ENCODE results near the gene PLEKHB2. TPM values are rescaled to one million over a fixed set of nuclear protein-coding genes. Genes with fewer than 3 reads are reported as not detected.
"Not testable (repeated sequence)": the region's sequence is repeated elsewhere in the genome, so short reads cannot be mapped to it uniquely, and the experiment has no call there.

PLEKHB2 gene
- total and polyA plus RNA-seq, 8 donors = 7.8 to 28.3 (median 18.4) TPM

- WGBS, 2 donors = 95 to 96% methylated on average over 4 of the region's 4 CpGs
- Histone ChIP-seq H3K36me3 (peaks cover 0 to 38% (median 0%) of the 10 kb centered on the region in 3 donors), H3K9me3 (no peaks in the 10 kb centered on the region), H3K27ac (no peak overlapping the region), H3K27me3 (no peaks in the 10 kb centered on the region), H3K4me1 (peaks cover 0 to 17% (median 12%) of the 10 kb centered on the region in 3 donors), H3K4me3 (no peak overlapping the region)
- no peak for TF ChIP-seq CTCF (IDR thresholded peaks at IDR 0.05)
- intact Hi-C loops (cut with DNase I) = no loop called here
- DNase-seq (no peak), FAIRE-seq (no peak), ATAC-seq (no peak)
These were observed 46.2 kb upstream of the PLEKHB2 start for GRCh38 chr2:131058920-131059319.

DNA sequence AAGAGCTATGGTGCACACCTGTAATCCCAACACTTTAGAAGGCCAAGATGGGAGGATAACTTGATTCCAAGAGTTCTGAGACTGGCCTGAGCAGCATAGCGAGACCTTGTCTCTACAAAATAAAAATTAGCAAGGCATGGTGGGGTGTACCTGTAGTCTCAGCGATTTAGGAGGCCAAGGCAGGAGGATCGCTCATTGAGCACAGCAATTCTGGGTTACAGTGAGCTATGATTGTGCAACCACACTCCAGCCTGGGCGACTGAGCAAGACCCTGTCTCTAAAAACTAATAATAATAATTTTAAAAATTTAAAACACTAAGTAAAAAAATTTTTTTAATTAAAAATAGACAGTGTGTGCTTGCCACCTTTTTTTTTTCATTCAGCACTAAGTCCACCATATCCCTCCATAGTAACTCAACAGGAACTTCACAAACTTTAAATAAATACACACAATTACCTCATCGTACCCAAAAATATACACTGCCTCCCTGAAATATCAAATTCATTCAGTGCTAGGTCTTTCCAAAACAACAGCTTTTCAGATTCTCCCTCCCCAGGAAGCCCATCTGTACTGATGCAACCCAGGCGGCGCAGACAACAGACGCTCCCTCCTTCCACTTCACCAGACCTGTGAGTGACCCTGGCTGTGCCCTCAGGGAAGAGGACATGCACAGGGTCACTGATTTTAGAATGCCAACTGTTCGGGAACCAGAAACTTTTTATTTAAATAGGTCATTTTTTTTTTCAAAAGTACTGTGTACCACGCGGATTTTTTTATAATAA is 41.4 kb upstream of the PLEKHB2 start:
- H3K9me3 ChIP-seq = no peaks in the 10 kb centered on the region
- WGBS, 2 donors = 89 to 91% methylated on average over 11 of the region's 11 CpGs
- no peak for ATAC-seq
- no peaks in the 10 kb centered on the region for H3K27me3 ChIP-seq
- no peak for DNase-seq
- intact Hi-C loops (cut with DNase I) = no loop called here
- H3K36me3 ChIP-seq = peaks cover 0 to 33% (median 0%) of the 10 kb centered on the region in 3 donors
- H3K4me1 ChIP-seq = peaks cover 0 to 12% (median 5%) of the 10 kb centered on the region in 3 donors
- no peak for FAIRE-seq
- TF ChIP-seq CTCF (IDR thresholded peaks at IDR 0.05) = no peak
- no peak overlapping the region for H3K4me3 ChIP-seq
- no peak overlapping the region for H3K27ac ChIP-seq

- no peak for TF ChIP-seq CTCF (IDR thresholded peaks at IDR 0.05)
- FAIRE-seq = no peak
- Histone ChIP-seq H3K27me3 (no peaks in the 10 kb centered on the region), H3K27ac (no peak overlapping the region), H3K4me3 (no peak overlapping the region), H3K4me1 (peaks cover 0 to 12% (median 5%) of the 10 kb centered on the region in 3 donors), H3K9me3 (no peaks in the 10 kb centered on the region), H3K36me3 (peaks cover 0 to 38% (median 0%) of the 10 kb centered on the region in 3 donors)
- peak in 1 of 4 donors; percentile 33 for ATAC-seq
- intact Hi-C loops (cut with DNase I) = no loop called here
- 66 to 69% methylated on average over 14 of the region's 14 CpGs for WGBS, 2 donors
- no peak for DNase-seq
These were observed 40.3 kb upstream of the PLEKHB2 start for GRCh38 chr2:131064589-131065512.

DNA sequence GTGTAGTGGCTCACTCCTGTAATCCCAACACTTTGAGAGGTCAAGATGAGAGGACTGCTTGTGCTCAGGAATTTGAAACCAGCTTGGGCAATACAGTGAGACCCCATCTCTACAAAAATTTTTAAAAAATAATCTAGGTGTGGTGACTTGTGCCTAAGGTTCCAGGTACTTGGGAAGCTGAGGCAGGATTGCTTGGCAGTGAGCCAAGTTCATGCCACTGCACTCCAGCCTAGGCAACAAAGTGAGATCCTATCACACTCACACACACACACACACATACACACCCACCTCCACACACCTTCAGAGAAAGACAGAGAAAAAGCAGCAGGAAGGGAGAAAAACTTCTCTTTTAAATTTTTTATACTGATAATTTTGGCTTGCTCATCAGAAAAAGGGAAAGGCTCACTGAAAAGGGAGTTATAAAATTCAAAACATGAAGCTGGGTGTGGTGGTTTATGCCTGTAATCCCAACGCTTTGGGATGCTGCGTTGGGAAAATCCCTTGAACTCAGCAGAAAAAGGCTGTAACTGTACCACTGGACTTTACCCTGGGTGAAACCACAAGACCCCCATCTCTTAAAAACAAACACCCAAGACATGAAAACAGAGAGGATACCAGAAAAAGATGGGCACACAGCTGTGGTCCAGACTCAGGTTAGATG is 37.5 kb upstream of the PLEKHB2 start:
- no peak for ATAC-seq
- Histone ChIP-seq H3K27ac (no peak overlapping the region), H3K36me3 (peaks cover 0 to 52% (median 0%) of the 10 kb centered on the region in 3 donors), H3K4me1 (peaks cover 0 to 4% (median 0%) of the 10 kb centered on the region in 3 donors), H3K9me3 (no peaks in the 10 kb centered on the region), H3K4me3 (no peak overlapping the region), H3K27me3 (no peaks in the 10 kb centered on the region)
- FAIRE-seq = no peak
- TF ChIP-seq CTCF (IDR thresholded peaks at IDR 0.05) = no peak
- no peak for DNase-seq
- WGBS, 2 donors = 71 to 72% methylated on average over 2 of the region's 2 CpGs
- intact Hi-C loops (cut with DNase I) = no loop called here

DNA sequence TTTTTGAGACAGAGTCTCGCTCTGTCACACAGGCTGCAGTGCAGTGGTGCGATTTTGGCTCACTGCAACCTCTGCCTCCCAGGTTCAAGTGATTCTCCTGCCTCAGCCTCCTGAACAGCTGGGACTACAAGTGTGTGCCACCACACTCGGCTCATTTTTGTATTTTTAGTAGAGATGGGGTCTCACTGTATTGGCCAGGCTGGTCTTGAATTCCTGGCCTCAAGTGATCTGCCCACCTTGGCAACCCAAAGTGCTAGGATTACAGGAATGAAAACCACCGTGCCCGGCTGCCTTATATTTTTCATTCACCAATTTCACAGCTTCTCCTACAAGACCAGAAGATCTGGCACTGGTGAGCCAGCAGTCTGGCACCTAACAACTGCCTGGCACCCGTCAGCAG is 37.0 kb upstream of the PLEKHB2 start:
- H3K9me3 ChIP-seq; H3K4me3 ChIP-seq; ATAC-seq; FAIRE-seq; H3K4me1 ChIP-seq; H3K27me3 ChIP-seq; intact Hi-C loops (cut with DNase I); DNase-seq; H3K27ac ChIP-seq: not testable (repeated sequence)
- 91 to 94% methylated on average over 6 of the region's 6 CpGs for WGBS, 2 donors
- peaks cover 0 to 46% (median 0%) of the 10 kb centered on the region in 3 donors for H3K36me3 ChIP-seq

- not testable (repeated sequence) for ATAC-seq, H3K27ac ChIP-seq
These were observed 29.6 kb upstream of the PLEKHB2 start for GRCh38 chr2:131075578-131075977.

More at GRCh38 chr2:131075578-131075977, 29.6 kb upstream of the PLEKHB2 start:
- H3K27me3 ChIP-seq; intact Hi-C loops (cut with DNase I); FAIRE-seq; H3K9me3 ChIP-seq; DNase-seq; H3K4me3 ChIP-seq: not testable (repeated sequence)
- Histone ChIP-seq H3K36me3 (peaks cover 0 to 32% (median 5%) of the 10 kb centered on the region in 3 donors), H3K4me1 (peaks cover 6 to 19% (median 7%) of the 10 kb centered on the region in 3 donors)
- 95 to 97% methylated on average over 15 of the region's 15 CpGs for WGBS, 2 donors

All from pancreas (tissue), 10 donors.